HCT116 (cell line): ENCODE results near the gene CAB39L.
A peak's percentile ranks its signal among the peaks of the same experiment; 100 is the strongest.

ENCODE experiments used
- ATF3 ChIP-seq: IDR thresholded peaks from 2 replicates; pipeline ENCODE4 v1.6.1; 2012
- CTCF ChIP-seq, 3 experiments: fragments of 200-600 bp in 1 of 3; sonication (generic) in 1 of 3; IDR thresholded peaks in 2 of 3; conservative IDR thresholded peaks in 1 of 3; 2 replicates each; pipeline ENCODE4 v1.5.1; 2012 to 2017; ENCODE audit warnings: low read depth in 2 of 3, low read length in 2 of 3, antibody characterized with exemption in 1 of 3, borderline replicate concordance in 1 of 3, control low read depth in 1 of 3, mild to moderate bottlenecking in 1 of 3, mixed read lengths in 1 of 3, mixed run types in 1 of 3, moderate library complexity in 1 of 3; ENCODE audit not compliant: insufficient read depth in 1 of 3
- EGR1 ChIP-seq: IDR thresholded peaks from 2 replicates; pipeline ENCODE4 v1.6.1; 2012; ENCODE audit warnings: low read depth
- EZH2phosphoT487 ChIP-seq: fragments of 200-600 bp; IDR thresholded peaks from 2 replicates; pipeline ENCODE4 v1.6.1; 2018; ENCODE audit warnings: antibody characterized with exemption, borderline replicate concordance
- POLR2A ChIP-seq: IDR thresholded peaks from 2 replicates; pipeline ENCODE4 v1.7.0; 2011; ENCODE audit warnings: borderline replicate concordance; ENCODE audit not compliant: insufficient read depth, insufficient read length; ENCODE audit errors: extremely low read depth
- REST ChIP-seq: IDR thresholded peaks from 2 replicates; pipeline ENCODE4 v1.6.1; 2012; ENCODE audit warnings: low read depth
- SIN3A ChIP-seq: IDR thresholded peaks from 2 replicates; pipeline ENCODE4 v1.6.1; 2012; ENCODE audit warnings: low read depth
- YY1 ChIP-seq: IDR thresholded peaks from 2 replicates; pipeline ENCODE4 v1.6.1; 2011; ENCODE audit warnings: low read length, low read depth, moderate library complexity, mild to moderate bottlenecking; ENCODE audit not compliant: insufficient replicate concordance; ENCODE audit errors: extremely low read depth
- ZBTB33 ChIP-seq: IDR thresholded peaks from 2 replicates; pipeline ENCODE4 v1.6.1; 2011; ENCODE audit warnings: mild to moderate bottlenecking, low read length, moderate library complexity; ENCODE audit not compliant: insufficient replicate concordance; ENCODE audit errors: extremely low read depth
- ZNF274 ChIP-seq: fragments of 200-500 bp; sonication (Bioruptor generic); IDR thresholded peaks from 2 replicates; pipeline ENCODE4 v1.6.1; 2014; ENCODE audit warnings: mild to moderate bottlenecking, low read depth, low read length, inconsistent platforms

GRCh38 chr13:49436890-49437289 is 7.0 kb downstream of the CAB39L start:
- 0 out of 6 replicates have a peak, but pooled peaks of 1 of the 3 experiments have one; percentile 6 for TF ChIP-seq CTCF (IDR thresholded peaks at IDR 0.05 in 2 of 3, conservative IDR thresholded peaks at IDR 0.05 in 1 of 3; ENCODE audit: borderline replicate concordance in 1 of 3, insufficient read depth in 1 of 3, low read depth in 2 of 3, low read length in 2 of 3)
- TF ChIP-seq ATF3, result no peak
- no peak for TF ChIP-seq REST
- no peak for TF ChIP-seq POLR2A
- no peak for TF ChIP-seq YY1
- no peak for TF ChIP-seq ZBTB33
- no peak for TF ChIP-seq EGR1
- TF ChIP-seq ZNF274, result no peak
- TF ChIP-seq SIN3A, result no peak
- no peak for TF ChIP-seq EZH2phosphoT487
